NK-92 (cell line): Measurements from ENCODE around the gene MYO1D.
"Not testable (repeated sequence)": the region's sequence is repeated elsewhere in the genome, so short reads cannot be mapped to it uniquely, and the experiment has no call there.

ENCODE experiments used
- DNase-seq: peaks from one replicate; lab custom pipeline; 2025; ENCODE audit not compliant: unreplicated experiment; lab: John Stamatoyannopoulos, UW

The MYO1D gene

DNA sequence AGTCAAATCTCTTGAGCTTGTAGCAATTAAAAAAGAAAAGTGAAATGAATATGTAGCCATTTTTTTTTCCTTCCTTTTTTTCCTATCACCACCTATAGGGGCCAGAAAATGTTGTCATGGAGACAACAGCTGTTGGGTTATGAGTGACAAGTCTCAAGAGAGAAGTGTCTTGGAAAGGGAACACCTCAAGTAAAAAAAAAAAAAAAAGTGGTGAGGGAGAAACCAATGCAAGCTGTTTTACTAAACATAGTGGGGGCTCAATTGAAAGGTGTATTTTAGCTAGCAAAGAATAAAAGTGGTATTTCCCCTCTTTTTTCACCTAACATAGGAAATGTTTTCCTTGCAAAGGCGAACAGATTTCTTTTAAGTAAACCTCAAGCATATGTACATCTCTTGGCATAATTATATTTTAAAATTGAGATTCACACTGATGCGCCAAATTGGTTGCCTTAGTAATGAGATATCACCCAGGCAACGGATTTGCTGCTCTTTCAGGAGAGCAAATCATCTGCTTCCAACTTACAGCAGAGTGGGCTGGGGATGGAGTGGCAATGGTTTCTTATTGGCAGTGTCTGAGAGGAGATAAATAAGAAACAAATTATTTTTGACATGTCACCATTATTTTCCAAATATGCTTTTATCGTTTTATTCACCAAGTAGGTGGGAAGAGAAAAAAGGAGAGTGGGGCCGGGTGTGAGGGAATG, 183.6 kb downstream of the MYO1D start:
- no peak for DNase-seq

DNA sequence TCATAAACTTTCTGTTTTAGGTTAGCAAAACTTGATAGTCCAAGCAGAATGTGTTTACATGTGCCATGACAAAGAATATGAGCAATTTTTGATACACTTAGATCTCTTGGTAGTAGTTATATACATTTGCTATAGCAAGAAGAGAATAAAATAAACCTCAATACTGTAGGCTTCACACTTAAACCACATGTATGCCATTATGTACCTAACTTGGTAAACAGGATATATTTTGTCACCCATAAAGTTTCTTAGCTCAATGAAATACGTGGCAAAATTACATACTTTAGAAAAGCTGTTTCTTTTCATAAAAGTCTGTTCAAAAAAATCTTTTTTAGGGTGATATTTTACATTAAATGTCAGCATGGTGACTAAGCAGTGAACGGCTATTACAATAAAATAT, 184.7 kb downstream of the MYO1D start:
- no peak for DNase-seq

DNA sequence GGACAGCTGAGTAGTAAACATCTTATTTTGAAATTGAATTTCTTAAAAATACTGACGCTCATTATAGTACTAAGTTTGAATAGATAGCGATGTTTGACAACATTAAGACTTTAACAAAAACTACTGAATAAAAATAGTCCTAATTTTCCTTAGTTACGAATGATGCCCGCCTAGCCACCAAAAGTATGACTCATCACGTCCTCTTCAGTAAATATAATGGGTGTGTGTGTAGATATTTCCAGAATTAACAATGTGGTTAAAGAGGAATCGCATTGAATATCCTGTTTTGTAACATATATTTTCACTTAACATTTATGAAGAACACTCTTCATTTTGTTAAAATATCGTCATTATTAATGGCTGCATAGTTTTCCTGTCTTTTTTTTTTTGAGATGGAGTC, 187.6 kb downstream of the MYO1D start:
- no peak for DNase-seq

DNA sequence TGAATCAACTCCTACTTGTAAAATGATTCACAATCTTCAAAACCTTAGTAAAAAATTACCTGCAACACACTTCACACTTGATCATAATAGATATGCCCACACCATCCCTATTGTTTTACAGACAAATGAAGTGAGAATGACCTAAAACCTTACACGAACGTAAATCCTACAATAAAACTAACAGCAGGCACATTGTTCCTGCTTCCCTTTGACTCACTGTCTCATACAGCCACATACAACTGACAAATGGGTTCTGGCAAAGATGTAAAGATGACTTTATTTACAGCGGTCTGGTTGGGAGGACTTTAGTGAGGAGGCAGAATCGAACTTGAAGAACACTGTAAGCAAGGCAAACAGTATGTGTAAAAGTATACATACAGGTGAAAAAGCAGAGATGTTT, 188.7 kb downstream of the MYO1D start:
- no peak for DNase-seq

DNA sequence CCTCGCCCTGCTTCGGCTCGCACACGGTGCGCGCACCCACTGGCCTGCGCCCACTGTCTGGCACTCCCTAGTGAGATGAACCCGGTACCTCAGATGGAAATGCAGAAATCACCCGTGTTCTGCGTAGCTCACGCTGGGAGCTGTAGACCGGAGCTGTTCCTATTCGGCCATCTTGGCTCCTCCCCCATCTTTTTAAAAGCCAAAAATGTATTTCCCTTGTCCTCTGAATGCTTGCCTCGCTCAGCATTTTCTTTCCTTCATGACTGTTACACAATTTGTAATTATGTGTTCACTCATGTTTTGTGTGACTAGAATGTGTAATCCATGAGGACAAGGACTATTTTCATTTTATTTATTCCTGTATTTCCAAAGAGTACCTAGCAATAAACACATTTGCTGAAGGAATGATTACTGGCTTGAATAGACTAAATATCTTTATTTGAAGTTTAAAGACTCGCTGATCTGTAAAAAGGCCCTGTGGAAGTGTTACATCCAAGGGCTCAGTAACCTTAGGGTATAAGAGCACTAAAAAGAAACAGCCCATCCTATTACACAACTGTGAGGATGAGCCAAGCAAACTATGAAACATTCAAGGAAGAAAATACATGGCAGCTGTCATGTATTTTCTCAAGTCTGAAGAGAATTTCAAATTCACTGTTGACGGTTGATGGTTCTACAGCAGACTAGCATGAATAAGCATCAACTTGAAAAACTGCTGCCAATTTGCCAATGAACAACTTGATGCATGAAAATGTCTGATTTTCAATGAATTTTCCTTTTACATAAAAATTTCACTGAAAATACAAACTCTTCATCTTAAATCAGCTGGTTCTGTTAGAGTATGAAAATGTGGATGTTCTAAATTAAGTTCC, 192.6 kb downstream of the MYO1D start:
- no peak for DNase-seq

DNA sequence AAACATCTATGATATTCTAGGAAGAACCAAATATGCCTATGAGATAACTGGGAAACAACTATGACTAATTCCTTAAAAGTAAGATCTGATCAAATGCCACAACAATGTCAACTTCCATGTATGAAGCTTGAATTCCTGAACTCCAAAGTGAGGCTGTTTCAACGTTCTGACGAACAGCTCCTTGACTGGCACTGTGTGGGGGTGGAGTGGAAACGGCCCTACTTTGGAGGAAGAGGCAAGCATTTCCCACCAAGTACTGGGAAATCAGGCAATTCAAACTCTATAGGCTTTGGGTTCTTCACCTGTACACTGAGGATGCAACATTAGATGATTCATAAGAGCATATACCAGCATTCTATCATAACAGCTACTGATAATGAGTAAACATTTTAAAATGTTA, 203.0 kb downstream of the MYO1D start:
- DNase-seq = no peak

DNA sequence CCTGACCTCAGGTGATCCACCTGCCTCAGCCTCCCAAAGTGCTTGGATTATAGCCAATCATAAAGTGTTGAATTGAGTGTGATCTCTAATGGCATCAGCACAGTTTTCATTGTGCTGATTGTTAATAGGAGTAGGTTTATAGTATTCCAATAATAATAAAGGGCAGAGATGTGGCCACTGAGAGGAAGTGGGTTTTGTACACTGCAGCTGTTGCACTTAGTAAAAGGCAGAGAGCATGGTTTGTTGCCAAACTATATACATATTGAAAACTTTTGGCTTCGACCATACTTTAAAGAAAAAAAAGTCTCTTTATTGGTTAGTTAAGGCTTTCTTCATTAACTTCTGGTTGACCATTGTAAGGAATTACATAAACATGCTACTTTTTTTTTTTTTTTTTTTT, 204.2 kb downstream of the MYO1D start:
- no peak for DNase-seq

DNA sequence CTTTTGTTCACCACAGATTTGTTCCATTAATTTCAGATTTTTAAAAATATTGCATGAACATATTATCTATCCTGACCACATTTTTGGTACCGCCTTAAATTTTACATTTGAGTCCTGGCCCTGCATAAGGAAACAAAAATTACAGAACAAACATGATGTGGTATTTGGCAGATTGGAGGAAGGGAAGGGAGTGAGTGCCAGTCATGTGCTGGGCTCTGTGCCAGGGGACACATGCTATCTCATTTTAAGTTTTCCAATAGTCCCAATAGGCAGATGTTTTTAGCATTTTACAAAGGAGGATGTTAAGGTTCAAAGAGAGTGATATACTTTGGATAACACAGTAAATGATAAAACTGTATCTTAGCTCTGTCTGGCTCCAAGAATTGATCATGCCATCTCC, 205.0 kb downstream of the MYO1D start:
- no peak for DNase-seq

DNA sequence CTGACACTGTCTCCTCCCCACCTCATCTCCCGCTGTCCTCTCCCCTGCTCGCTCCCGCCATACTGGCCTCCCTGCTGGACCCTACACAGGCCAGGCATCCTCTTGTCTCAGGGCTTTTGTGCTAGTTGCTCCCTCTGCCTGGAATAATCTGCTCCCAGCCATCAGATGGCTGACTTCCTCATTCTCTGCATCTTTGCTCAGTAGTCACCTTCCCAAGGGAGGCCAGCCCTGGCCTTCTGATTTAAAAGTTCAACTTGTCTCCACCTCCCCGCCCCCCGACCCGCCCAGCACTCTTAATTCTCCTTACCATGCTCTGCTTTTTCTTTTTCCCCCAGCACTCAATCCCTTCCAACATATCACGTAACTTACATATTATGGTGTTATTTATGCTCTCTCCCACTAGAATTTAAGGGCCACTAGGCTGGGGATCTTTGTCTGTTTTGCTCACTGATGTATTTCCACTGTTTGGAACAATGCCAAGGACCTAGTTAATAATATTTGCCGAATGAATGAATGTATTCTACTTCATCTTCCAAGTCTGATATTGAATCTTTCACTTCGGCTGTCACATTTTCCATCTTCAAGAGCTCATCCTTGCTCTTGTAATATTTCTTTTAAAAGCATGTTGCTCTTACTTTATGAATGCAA, 211.9 kb downstream of the MYO1D start:
- DNase-seq = no peak

DNA sequence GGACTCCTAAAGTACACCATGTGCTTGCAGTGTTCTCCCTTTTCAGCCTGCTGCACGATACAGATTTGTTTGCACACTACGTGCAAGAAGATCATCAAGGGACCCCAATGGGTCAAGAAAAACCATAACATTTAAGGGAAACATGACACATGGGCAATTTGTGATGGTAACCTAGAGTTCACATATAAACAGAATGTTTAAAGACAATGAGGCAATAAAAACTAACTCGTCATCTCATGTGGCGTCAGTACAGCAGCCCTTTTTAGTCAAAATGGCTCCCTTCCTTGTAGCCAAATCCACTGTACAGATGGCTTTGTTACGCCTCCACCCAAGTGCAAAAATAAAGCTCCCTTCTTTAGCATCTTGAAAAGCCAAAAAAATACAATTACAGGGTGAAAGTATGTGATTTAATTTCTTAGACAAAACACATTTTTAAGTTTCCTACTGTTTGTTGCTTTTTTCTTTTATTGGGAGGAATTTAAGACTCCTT, 216.4 kb downstream of the MYO1D start:
- DNase-seq = no peak

DNA sequence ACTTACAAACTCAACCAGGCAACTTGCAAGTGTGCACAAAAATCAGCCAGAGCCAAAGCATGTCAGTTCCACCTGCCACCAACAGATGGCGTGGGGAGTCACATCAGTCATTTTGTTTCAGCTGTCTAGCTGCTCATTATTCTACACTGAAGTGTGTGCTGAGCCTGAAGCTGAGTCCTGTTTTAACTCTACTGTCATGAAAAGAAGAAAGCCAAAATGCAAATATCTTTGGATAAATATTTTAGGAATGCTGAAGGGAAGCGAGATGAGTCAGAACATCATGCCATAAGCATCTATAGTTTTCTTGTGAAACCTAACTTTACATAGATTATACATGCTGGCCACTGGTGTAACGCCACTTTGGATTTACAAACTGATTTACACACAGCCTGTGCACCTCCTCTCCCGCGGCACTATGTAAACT, 217.5 kb downstream of the MYO1D start:
- DNase-seq = no peak

DNA sequence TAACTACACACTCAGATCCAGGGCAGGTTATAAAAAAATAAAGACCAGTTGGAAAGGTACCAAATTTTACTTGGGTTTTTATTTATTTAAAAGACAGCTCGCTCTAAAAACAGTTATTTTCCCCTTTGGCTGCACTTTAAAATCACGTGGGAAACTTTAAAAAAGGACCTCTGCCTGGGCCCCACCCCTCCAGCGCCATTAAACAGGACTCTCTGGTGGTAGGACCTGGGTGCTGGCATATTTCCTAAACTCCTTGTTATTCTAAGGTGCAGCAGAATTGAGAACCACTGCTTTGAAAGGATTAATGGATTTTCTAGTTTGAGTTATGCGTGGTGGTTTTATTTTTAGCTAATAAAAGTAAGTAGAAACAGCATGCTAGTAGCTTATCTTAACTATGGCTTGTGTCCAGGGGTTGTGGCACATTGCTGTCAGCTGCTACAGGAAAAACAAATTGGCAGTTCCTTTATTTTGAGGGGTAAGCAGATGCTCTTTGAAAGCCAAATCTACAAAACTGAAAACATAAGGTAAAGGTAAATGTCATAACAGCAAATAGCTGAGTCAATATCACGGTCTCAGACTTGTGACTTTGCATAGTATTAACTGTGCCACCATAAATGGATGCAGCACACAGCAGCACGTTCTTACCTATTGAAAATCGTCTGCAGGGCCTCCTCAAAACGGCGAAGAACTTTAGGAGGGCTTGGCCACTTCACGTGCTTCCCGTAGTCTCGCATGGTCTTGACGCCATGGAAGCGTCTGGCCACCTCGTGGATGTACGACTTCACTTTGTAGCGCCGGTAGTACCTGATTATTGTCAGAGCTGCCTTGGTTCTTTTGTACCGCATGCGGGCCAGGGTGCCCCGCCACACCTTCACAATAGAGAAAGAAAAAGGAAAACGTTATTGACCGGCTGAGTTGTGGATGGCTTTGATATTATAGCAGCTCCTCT, 218.2 kb downstream of the MYO1D start:
- DNase-seq = no peak

DNA sequence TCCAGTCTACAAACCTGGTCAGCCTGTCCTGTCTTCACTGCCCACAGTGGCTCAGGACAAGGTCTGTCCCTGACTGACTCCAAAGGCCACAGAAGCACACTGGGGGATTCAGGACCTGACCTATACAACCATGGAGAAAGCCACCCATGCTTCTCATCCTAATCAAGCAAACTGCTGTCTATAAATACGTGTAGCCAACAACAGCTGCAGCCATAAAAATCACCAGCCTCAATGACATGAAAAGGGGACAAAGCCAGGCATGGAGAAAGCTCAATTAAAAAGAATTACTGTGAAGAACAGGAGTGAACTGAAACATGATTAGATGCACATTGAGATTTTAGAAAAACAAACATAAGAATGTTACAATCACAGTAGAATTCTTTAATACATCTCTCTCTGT, 220.0 kb downstream of the MYO1D start:
- no peak for DNase-seq

DNA sequence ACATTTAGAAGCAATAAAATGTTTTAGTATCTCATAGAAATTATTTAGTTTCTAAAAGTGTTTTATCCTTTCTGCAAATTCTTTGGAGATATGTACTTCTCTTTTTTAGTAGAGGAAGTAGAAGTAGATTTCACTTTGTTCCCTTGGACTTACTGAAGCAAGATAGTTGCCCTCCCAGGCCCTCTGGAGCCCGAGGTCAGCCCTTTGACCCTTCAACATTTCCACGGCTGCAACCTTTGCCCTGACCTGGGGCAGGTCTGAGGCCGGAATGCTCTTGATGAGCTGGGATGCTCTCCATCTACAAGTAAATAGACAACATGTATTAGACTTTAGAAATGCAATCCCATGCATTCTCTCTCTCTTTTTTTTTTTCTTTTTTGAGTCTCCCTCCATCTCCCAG, 222.6 kb downstream of the MYO1D start:
- no peak for DNase-seq

DNA sequence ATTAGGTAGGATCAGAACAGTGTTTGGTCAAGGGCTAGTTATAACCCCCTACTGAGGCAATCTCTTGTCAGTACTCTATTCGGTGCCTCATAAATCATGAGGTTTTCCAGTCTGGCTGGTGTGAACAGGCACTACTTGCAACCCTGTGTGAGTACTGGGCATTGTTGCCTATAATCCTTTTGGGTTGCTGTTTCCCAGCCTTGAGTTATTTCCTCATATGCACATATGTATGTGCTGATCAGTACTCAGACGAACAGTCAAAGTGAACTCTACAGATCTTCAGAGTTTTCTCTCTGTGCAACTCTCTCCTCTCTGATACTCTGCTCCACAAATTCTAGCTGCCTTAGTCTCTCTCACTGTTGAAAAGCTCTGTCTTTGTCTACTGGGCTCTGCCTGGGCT, 225.8 kb downstream of the MYO1D start:
- DNase-seq = no peak

DNA sequence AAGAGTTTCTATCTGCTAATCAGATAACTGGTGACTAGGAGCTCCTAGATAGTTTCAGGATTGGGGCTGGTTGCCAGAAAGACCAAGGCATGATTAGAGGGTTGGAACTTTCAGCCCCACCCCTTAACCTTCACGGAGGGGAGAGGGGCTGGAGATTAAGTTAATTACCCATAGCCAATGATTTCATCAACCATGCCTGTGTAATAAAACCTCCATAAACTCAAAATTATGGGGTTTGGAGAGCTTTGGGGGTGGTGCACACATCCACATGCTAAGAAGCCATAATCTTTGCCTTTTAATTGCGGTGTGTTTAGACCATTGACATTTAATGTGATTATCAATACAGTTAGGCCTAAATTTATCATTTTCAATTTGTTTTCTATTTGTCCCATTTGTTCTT, 228.5 kb downstream of the MYO1D start:
- DNase-seq = no peak

DNA sequence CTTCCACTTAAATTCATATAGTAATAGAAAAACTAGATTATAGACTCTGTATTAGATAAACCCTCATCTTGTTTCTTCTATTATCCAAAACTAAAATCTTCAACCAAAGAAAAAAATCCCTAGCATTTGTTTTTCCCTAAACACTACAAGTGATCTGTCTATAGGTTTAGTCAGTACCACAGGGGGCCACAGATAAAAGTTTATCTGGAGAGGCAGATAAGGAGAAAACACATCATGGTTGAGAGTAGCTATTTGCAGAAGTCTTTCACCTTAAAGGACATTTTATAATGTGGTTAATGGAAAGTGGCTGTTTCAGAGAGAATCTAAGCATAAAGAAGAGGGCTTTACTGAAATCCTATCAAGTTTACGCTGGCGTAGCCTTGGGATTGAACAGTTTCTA, 230.0 kb downstream of the MYO1D start:
- no peak for DNase-seq

DNA sequence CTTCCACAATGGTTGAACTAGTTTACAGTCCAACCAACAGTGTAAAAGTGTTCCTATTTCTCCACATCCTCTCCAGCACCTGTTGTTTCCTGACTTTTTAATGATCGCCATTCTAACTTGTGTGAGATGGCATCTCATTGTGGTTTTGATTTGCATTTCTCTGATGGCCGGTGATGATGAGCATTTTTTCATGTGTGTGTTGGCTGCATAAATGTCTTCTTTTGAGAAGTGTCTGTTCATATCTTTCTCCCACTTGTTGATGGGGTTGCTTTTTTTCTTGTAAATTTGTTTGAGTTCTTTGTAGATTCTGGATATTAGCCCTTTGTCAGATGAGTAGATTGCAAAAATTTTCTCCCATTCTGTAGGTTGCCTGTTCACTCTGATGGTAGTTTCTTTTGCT, 235.4 kb downstream of the MYO1D start:
- DNase-seq = not testable (repeated sequence)

DNA sequence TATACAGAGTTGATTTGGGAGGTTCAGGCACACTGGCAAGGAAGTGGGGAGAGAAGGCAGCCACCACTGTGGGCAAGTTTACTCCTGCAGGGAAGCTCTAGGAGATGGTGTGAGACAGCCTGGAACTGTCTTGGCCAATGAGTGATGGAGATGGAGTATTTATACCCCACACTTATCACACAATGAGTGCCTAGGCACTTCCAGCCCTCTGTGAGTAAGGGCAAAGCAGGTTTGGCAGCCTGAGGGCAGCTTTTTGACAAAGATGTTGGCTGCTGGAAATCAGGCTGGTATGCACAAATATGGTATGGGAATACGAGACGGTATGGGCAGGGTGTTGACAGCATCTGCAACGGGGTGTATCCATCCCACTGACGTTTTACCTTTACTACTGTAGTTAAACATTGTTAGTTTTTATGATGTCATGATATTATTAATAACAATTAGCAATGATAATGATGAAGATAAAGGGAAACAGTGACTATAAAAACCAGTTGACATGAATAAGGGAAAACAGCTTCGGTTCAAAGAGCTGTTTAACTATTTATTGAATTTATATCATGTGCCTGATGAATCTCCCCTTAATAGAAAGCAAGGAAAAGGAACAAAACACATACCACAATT, 240.2 kb downstream of the MYO1D start:
- DNase-seq = no peak

DNA sequence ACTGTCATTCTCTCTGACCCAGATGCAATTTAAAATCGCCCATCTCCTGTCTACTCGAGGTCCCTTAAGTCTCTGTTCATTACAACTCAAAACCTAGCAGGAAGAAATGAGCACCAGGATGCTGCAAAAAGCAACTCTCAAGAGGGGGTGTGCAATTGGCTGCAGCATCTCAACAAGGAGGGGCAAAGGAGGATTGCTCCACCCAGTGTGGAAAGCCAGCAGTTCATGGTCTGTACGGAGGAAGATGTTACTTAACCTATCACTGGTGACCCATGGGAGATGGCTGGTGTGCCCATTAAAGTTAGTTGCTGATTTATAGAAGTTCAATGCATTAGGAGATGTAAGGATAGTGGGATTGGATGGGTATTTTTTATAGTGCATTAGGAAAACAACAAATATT, 242.8 kb downstream of the MYO1D start:
- no peak for DNase-seq
